Neural cell (in vitro differentiated cells): ENCODE measurements around the gene DIMT1. TPM values are rescaled to one million over a fixed set of nuclear protein-coding genes. Genes with fewer than 3 reads are reported as not detected.

Experiments used
- H2AFZ ChIP-seq: fragments of 200-600, 300-800 bp; sonication (generic), shearing (Covaris generic); 2 replicates; pipeline ENCODE4 v1.6.0; 2014; ENCODE audit warnings: low read depth, mild to moderate bottlenecking, antibody characterized with exemption, low read length, moderate library complexity
- H3F3A ChIP-seq: fragments of 200-600 bp; shearing (Covaris generic); 2 replicates; pipeline ENCODE4 v1.6.1; 2016; ENCODE audit warnings: mild to moderate bottlenecking, moderate library complexity, mixed read lengths, antibody characterized with exemption, low read length; ENCODE audit not compliant: insufficient read depth, poor library complexity, severe bottlenecking
- H3K27ac ChIP-seq: fragments of 200-600, 300-800 bp; sonication (generic), shearing (Covaris generic); 2 replicates; pipeline ENCODE4 v1.5.1; 2014; ENCODE audit warnings: mild to moderate bottlenecking, low read length, moderate library complexity
- H3K27me3 ChIP-seq: fragments of 300-800, 200-600 bp; sonication (generic), shearing (Covaris generic); 2 replicates; pipeline ENCODE4 v1.6.0; 2014; ENCODE audit warnings: mild to moderate bottlenecking, low read depth, low read length, moderate library complexity; ENCODE audit not compliant: insufficient read depth
- H3K36me3 ChIP-seq: fragments of 300-800, 200-600 bp; sonication (generic), shearing (Covaris generic); 2 replicates; pipeline ENCODE4 v1.5.1; 2014; ENCODE audit warnings: mild to moderate bottlenecking, antibody characterized with exemption, low read length, moderate library complexity; ENCODE audit not compliant: insufficient read depth
- H3K4me2 ChIP-seq: fragments of 300-800, 200-600 bp; sonication (generic), shearing (Covaris generic); 2 replicates; pipeline ENCODE4 v1.6.0; 2014; ENCODE audit warnings: mild to moderate bottlenecking, low read length
- H3K4me3 ChIP-seq: fragments of 300-800, 200-600 bp; sonication (generic), shearing (Covaris generic); 2 replicates; pipeline ENCODE4 v1.5.1; 2014; ENCODE audit warnings: mild to moderate bottlenecking, low read length, moderate library complexity
- H3K79me2 ChIP-seq: fragments of 200-600 bp; shearing (Covaris generic); replicated peaks from 2 replicates; pipeline ENCODE4 v1.6.0; 2014; ENCODE audit warnings: mild to moderate bottlenecking, low read length, moderate library complexity; ENCODE audit not compliant: insufficient read depth
- H3K9ac ChIP-seq: fragments of 300-800, 200-600 bp; sonication (generic), shearing (Covaris generic); 2 replicates; pipeline ENCODE4 v1.6.1; 2016; ENCODE audit warnings: mild to moderate bottlenecking, low read length, mixed read lengths
- H3K9me2 ChIP-seq: fragments of 200-600 bp; shearing (Covaris generic); 2 replicates; pipeline ENCODE4 v1.6.1; 2016; ENCODE audit warnings: mild to moderate bottlenecking, low read length, mixed read lengths; ENCODE audit not compliant: insufficient read depth
- H3K9me3 ChIP-seq: fragments of 200-600, 300-800 bp; sonication (generic), shearing (Covaris generic); 2 replicates; pipeline ENCODE4 v1.6.1; 2016; ENCODE audit warnings: mild to moderate bottlenecking, mixed run types, low read length, moderate library complexity, mixed read lengths
- H4K20me1 ChIP-seq: fragments of 200-600 bp; shearing (Covaris generic); 2 replicates; pipeline ENCODE4 v1.6.1; 2016; ENCODE audit warnings: mild to moderate bottlenecking, mixed run types; ENCODE audit not compliant: insufficient read depth
- EP300 ChIP-seq: fragments of 450-650 bp; conservative IDR thresholded peaks from 2 replicates; pipeline ENCODE4 v1.6.1; 2014; ENCODE audit warnings: antibody characterized with exemption, mild to moderate bottlenecking, moderate library complexity; ENCODE audit not compliant: poor library complexity, severe bottlenecking
- EZH2 ChIP-seq: fragments of 200-600, 300-800 bp; shearing (Covaris generic), sonication (generic); IDR thresholded peaks from 2 replicates; pipeline ENCODE4 v1.6.1; 2014; ENCODE audit warnings: antibody characterized with exemption, low read length, borderline replicate concordance, mild to moderate bottlenecking; ENCODE audit not compliant: insufficient read depth, poor library complexity, severe bottlenecking
- MXI1 ChIP-seq: fragments of 450-650 bp; conservative IDR thresholded peaks from 2 replicates; pipeline ENCODE4 v1.6.1; 2014; ENCODE audit warnings: antibody characterized with exemption, mild to moderate bottlenecking; ENCODE audit not compliant: poor library complexity, severe bottlenecking
- POLR2AphosphoS5 ChIP-seq: IDR thresholded peaks from 2 replicates; pipeline ENCODE4 v1.6.1; 2012
- RAD21 ChIP-seq: fragments of 450-650 bp; conservative IDR thresholded peaks from 2 replicates; pipeline ENCODE4 v1.6.1; 2014; ENCODE audit warnings: antibody characterized with exemption, mild to moderate bottlenecking, moderate library complexity
- SMC3 ChIP-seq: fragments of 450-650 bp; conservative IDR thresholded peaks from 2 replicates; pipeline ENCODE4 v1.6.1; 2014; ENCODE audit warnings: antibody characterized with exemption, mild to moderate bottlenecking, moderate library complexity; ENCODE audit not compliant: poor library complexity
- TAF1 ChIP-seq: IDR thresholded peaks from 2 replicates; pipeline ENCODE4 v1.6.1; 2012; ENCODE audit warnings: low read depth
- polyA plus RNA-seq: library from polyadenylated mRNA; depleted of rRNA; stranded (reverse); fragments of >200 nt; gene quantifications from 2 replicates; pipeline ENCODE4 v1.2.3, GENCODE V29; 2014
- TF ChIP-seq, protein P1 (sequence below): fragments of 450-650 bp; IDR thresholded peaks from 2 replicates; pipeline ENCODE4 v1.5.1; 2014; ENCODE audit warnings: antibody characterized with exemption, mild to moderate bottlenecking, moderate library complexity; ENCODE audit not compliant: poor library complexity, severe bottlenecking
- TF ChIP-seq, protein P2 (sequence below): IDR thresholded peaks from 2 replicates; pipeline ENCODE4 v1.6.1; 2012; ENCODE audit warnings: borderline replicate concordance

The DIMT1 gene
- polyA plus RNA-seq, 1 donor from 2014 or later, result 15.2 TPM

DNA sequence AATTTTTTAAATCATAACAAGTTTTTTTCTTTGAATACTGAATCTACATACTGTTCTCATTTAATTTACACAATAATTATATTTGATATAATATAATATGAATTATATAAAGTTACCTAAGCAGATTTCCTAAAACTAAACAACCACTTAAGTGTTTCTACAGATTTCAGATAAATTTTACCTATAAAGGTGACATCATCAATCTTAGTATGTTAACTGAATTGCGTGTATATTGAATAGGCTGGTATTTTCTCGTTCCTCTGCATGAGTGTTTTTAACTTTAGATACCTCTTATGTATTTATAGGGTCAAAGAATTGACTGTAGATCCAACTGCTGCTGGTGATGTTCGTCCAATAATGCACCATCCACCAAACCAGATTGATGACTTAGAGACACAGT, 30.3 kb downstream of the DIMT1 start:
- Histone ChIP-seq H3K27me3 (no peaks in the 10 kb centered on the region), H3F3A (no peaks in the 10 kb centered on the region), H3K9me2 (no peaks in the 10 kb centered on the region), H4K20me1 (no peaks in the 10 kb centered on the region), H3K27ac (no peak overlapping the region), H3K4me3 (no peak overlapping the region), H3K36me3 (peaks cover 26% of the 10 kb centered on the region), H3K9ac (no peak overlapping the region), H2AFZ (no peak overlapping the region), H3K9me3 (no peaks in the 10 kb centered on the region), H3K79me2 (no peaks in the 10 kb centered on the region), H3K4me2 (no peak overlapping the region)
- TF ChIP-seq POLR2AphosphoS5 (no peak), TAF1 (no peak), RAD21 (no peak), MXI1 (no peak), SMC3 (no peak), EP300 (no peak), EZH2 (no peak)
- TF ChIP-seq, protein P1, sequence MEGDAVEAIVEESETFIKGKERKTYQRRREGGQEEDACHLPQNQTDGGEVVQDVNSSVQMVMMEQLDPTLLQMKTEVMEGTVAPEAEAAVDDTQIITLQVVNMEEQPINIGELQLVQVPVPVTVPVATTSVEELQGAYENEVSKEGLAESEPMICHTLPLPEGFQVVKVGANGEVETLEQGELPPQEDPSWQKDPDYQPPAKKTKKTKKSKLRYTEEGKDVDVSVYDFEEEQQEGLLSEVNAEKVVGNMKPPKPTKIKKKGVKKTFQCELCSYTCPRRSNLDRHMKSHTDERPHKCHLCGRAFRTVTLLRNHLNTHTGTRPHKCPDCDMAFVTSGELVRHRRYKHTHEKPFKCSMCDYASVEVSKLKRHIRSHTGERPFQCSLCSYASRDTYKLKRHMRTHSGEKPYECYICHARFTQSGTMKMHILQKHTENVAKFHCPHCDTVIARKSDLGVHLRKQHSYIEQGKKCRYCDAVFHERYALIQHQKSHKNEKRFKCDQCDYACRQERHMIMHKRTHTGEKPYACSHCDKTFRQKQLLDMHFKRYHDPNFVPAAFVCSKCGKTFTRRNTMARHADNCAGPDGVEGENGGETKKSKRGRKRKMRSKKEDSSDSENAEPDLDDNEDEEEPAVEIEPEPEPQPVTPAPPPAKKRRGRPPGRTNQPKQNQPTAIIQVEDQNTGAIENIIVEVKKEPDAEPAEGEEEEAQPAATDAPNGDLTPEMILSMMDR, result no peak
- TF ChIP-seq, protein P2, sequence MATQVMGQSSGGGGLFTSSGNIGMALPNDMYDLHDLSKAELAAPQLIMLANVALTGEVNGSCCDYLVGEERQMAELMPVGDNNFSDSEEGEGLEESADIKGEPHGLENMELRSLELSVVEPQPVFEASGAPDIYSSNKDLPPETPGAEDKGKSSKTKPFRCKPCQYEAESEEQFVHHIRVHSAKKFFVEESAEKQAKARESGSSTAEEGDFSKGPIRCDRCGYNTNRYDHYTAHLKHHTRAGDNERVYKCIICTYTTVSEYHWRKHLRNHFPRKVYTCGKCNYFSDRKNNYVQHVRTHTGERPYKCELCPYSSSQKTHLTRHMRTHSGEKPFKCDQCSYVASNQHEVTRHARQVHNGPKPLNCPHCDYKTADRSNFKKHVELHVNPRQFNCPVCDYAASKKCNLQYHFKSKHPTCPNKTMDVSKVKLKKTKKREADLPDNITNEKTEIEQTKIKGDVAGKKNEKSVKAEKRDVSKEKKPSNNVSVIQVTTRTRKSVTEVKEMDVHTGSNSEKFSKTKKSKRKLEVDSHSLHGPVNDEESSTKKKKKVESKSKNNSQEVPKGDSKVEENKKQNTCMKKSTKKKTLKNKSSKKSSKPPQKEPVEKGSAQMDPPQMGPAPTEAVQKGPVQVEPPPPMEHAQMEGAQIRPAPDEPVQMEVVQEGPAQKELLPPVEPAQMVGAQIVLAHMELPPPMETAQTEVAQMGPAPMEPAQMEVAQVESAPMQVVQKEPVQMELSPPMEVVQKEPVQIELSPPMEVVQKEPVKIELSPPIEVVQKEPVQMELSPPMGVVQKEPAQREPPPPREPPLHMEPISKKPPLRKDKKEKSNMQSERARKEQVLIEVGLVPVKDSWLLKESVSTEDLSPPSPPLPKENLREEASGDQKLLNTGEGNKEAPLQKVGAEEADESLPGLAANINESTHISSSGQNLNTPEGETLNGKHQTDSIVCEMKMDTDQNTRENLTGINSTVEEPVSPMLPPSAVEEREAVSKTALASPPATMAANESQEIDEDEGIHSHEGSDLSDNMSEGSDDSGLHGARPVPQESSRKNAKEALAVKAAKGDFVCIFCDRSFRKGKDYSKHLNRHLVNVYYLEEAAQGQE, result no peak

DNA sequence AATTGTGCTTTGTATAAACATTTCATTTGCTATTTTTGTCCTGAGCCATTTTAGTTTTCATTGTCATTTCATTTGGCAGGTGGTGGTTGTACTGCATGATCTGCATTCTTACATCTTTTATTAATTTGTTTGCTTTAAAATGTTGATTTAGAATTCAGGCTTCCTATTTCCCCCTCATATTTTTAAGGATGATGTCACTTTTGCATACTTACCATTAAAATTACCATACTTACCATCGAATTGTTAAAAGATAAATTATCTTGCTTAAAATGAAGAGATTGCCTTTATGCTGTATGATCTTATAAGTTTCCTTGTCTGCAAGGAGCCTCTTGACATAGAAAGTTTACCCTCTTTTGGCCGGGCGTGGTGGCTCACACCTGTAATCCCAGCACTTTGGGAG, 31.1 kb downstream of the DIMT1 start:
- no peaks in the 10 kb centered on the region for H3K9me2 ChIP-seq
- H2AFZ ChIP-seq, result no peak overlapping the region
- H3K4me3 ChIP-seq, result no peak overlapping the region
- no peaks in the 10 kb centered on the region for H3K79me2 ChIP-seq
- TF ChIP-seq POLR2AphosphoS5 (no peak), EP300 (no peak), RAD21 (no peak), EZH2 (no peak), MXI1 (no peak), TAF1 (no peak)
- TF ChIP-seq, protein P1, result no peak
- no peak overlapping the region for H3K9ac ChIP-seq
- H3F3A ChIP-seq, result no peaks in the 10 kb centered on the region
- peaks cover 20% of the 10 kb centered on the region for H3K36me3 ChIP-seq
- H3K27me3 ChIP-seq, result no peaks in the 10 kb centered on the region
- H3K4me2 ChIP-seq, result no peak overlapping the region
- H3K9me3 ChIP-seq, result no peaks in the 10 kb centered on the region
- H3K27ac ChIP-seq, result no peak overlapping the region
- no peaks in the 10 kb centered on the region for H4K20me1 ChIP-seq
